ENCODE measurements around the gene IFITM1. TPM values are rescaled to one million over a fixed set of nuclear protein-coding genes. Genes with fewer than 3 reads are reported as not detected.
"Not testable (repeated sequence)": the region's sequence is repeated elsewhere in the genome, so short reads cannot be mapped to it uniquely, and the experiment has no call there.

The IFITM1 gene
- total RNA-seq, 1 experiment from 2014 or later = 216 TPM

- no peaks in the 10 kb centered on the region for H3K27me3 ChIP-seq (ENCODE audit: low read length)
- no peaks in the 10 kb centered on the region for H4K20me1 ChIP-seq (ENCODE audit: insufficient read depth, low read depth, low read length)
- no peaks in the 10 kb centered on the region for H3K36me3 ChIP-seq (ENCODE audit: insufficient read depth, low read length)
- H3K79me2 ChIP-seq (ENCODE audit: low read length) = no peaks in the 10 kb centered on the region
- H3K9ac ChIP-seq (ENCODE audit: low read length) = peak overlapping the region; percentile 50
- H3K9me2 ChIP-seq (replicated peaks; ENCODE audit: insufficient read depth, low read length) = no peaks in the 10 kb centered on the region
- peak overlapping the region; percentile 69; the same call in 1 of the 2 replicates for H2AFZ ChIP-seq (ENCODE audit: low read length)
- peaks cover 12% of the 10 kb centered on the region for H3K4me1 ChIP-seq (ENCODE audit: low read length)
- peak overlapping the region; percentile 47 for H3K4me2 ChIP-seq (ENCODE audit: low read depth, low read length, poor library complexity, severe bottlenecking)
- no peak for DNase-seq
- H3K9me3 ChIP-seq (ENCODE audit: low read length) = no peaks in the 10 kb centered on the region
- H3K27ac ChIP-seq (ENCODE audit: low read length) = no peak overlapping the region
- H3K4me3 ChIP-seq (ENCODE audit: low read length) = no peak overlapping the region
Observed at GRCh38 chr11:326592-326841, 12.7 kb downstream of the IFITM1 start.

GRCh38 chr11:326842-327580 is 13.2 kb downstream of the IFITM1 start:
- H3K9me2 ChIP-seq (replicated peaks; ENCODE audit: insufficient read depth, low read length) = no peaks in the 10 kb centered on the region
- H3K9ac ChIP-seq (ENCODE audit: low read length) = peak overlapping the region; percentile 50
- H2AFZ ChIP-seq (ENCODE audit: low read length) = peak overlapping the region; percentile 69; the same call in 1 of the 2 replicates
- H3K9me3 ChIP-seq (ENCODE audit: low read length) = no peaks in the 10 kb centered on the region
- peaks cover 12% of the 10 kb centered on the region for H3K4me1 ChIP-seq (ENCODE audit: low read length)
- no peaks in the 10 kb centered on the region for H3K36me3 ChIP-seq (ENCODE audit: insufficient read depth, low read length)
- no peaks in the 10 kb centered on the region for H3K79me2 ChIP-seq (ENCODE audit: low read length)
- H4K20me1 ChIP-seq (ENCODE audit: insufficient read depth, low read depth, low read length) = no peaks in the 10 kb centered on the region
- peak; percentile 72 for DNase-seq
- peak overlapping the region; percentile 30; the same call in 1 of the 2 replicates for H3K4me3 ChIP-seq (ENCODE audit: low read length)
- H3K27me3 ChIP-seq (ENCODE audit: low read length) = no peaks in the 10 kb centered on the region
- H3K27ac ChIP-seq (ENCODE audit: low read length) = no peak overlapping the region
- H3K4me2 ChIP-seq (ENCODE audit: low read depth, low read length, poor library complexity, severe bottlenecking) = peak overlapping the region; percentile 47

GRCh38 chr11:327581-327923 is 13.7 kb downstream of the IFITM1 start:
- H3K27ac ChIP-seq (ENCODE audit: low read length) = no peak overlapping the region
- H3K79me2 ChIP-seq (ENCODE audit: low read length) = no peaks in the 10 kb centered on the region
- no peaks in the 10 kb centered on the region for H3K9me3 ChIP-seq (ENCODE audit: low read length)
- peaks cover 12% of the 10 kb centered on the region for H3K4me1 ChIP-seq (ENCODE audit: low read length)
- H2AFZ ChIP-seq (ENCODE audit: low read length) = peak overlapping the region; percentile 69; the same call in 1 of the 2 replicates
- no peaks in the 10 kb centered on the region for H3K36me3 ChIP-seq (ENCODE audit: insufficient read depth, low read length)
- no peaks in the 10 kb centered on the region for H3K9me2 ChIP-seq (replicated peaks; ENCODE audit: insufficient read depth, low read length)
- peak overlapping the region; percentile 50; the same call in 1 of the 2 replicates for H3K9ac ChIP-seq (ENCODE audit: low read length)
- H3K4me3 ChIP-seq (ENCODE audit: low read length) = no peak overlapping the region
- H4K20me1 ChIP-seq (ENCODE audit: insufficient read depth, low read depth, low read length) = no peaks in the 10 kb centered on the region
- DNase-seq = no peak
- H3K4me2 ChIP-seq (ENCODE audit: low read depth, low read length, poor library complexity, severe bottlenecking) = peak overlapping the region; percentile 47
- H3K27me3 ChIP-seq (ENCODE audit: low read length) = no peaks in the 10 kb centered on the region

- H4K20me1 ChIP-seq (ENCODE audit: insufficient read depth, low read depth, low read length) = no peaks in the 10 kb centered on the region
- H3K9me3 ChIP-seq (ENCODE audit: low read length) = no peaks in the 10 kb centered on the region
- no peaks in the 10 kb centered on the region for H3K9me2 ChIP-seq (replicated peaks; ENCODE audit: insufficient read depth, low read length)
- no peaks in the 10 kb centered on the region for H3K36me3 ChIP-seq (ENCODE audit: insufficient read depth, low read length)
- H3K27me3 ChIP-seq (ENCODE audit: low read length) = no peaks in the 10 kb centered on the region
- no peak overlapping the region for H3K9ac ChIP-seq (ENCODE audit: low read length)
- no peak overlapping the region for H3K4me2 ChIP-seq (ENCODE audit: low read depth, low read length, poor library complexity, severe bottlenecking)
- no peak overlapping the region for H3K27ac ChIP-seq (ENCODE audit: low read length)
- peaks cover 12% of the 10 kb centered on the region for H3K4me1 ChIP-seq (ENCODE audit: low read length)
- no peak overlapping the region for H3K4me3 ChIP-seq (ENCODE audit: low read length)
- DNase-seq = no peak
- no peaks in the 10 kb centered on the region for H3K79me2 ChIP-seq (ENCODE audit: low read length)
- H2AFZ ChIP-seq (ENCODE audit: low read length) = no peak overlapping the region
Observed at GRCh38 chr11:328012-328411, 14.2 kb downstream of the IFITM1 start.

GRCh38 chr11:328516-329100 is 14.8 kb downstream of the IFITM1 start:
- DNase-seq; H3K36me3 ChIP-seq (ENCODE audit: insufficient read depth, low read length); H3K9ac ChIP-seq (ENCODE audit: low read length); H3K9me3 ChIP-seq (ENCODE audit: low read length); H3K4me2 ChIP-seq (ENCODE audit: low read depth, low read length, poor library complexity, severe bottlenecking); H3K27me3 ChIP-seq (ENCODE audit: low read length); H4K20me1 ChIP-seq (ENCODE audit: insufficient read depth, low read depth, low read length); H3K27ac ChIP-seq (ENCODE audit: low read length); H3K79me2 ChIP-seq (ENCODE audit: low read length); H2AFZ ChIP-seq (ENCODE audit: low read length); H3K9me2 ChIP-seq (replicated peaks; ENCODE audit: insufficient read depth, low read length); H3K4me3 ChIP-seq (ENCODE audit: low read length): not testable (repeated sequence)
- peaks cover 12% of the 10 kb centered on the region for H3K4me1 ChIP-seq (ENCODE audit: low read length)

- H3K27ac ChIP-seq (ENCODE audit: low read length) = no peak overlapping the region
- H4K20me1 ChIP-seq (ENCODE audit: insufficient read depth, low read depth, low read length) = no peaks in the 10 kb centered on the region
- no peaks in the 10 kb centered on the region for H3K9me2 ChIP-seq (replicated peaks; ENCODE audit: insufficient read depth, low read length)
- DNase-seq = no peak
- no peak overlapping the region for H3K4me3 ChIP-seq (ENCODE audit: low read length)
- H2AFZ ChIP-seq (ENCODE audit: low read length) = no peak overlapping the region
- H3K9me3 ChIP-seq (ENCODE audit: low read length) = no peaks in the 10 kb centered on the region
- peaks cover 12% of the 10 kb centered on the region for H3K4me1 ChIP-seq (ENCODE audit: low read length)
- H3K4me2 ChIP-seq (ENCODE audit: low read depth, low read length, poor library complexity, severe bottlenecking) = no peak overlapping the region
- no peaks in the 10 kb centered on the region for H3K27me3 ChIP-seq (ENCODE audit: low read length)
- H3K36me3 ChIP-seq (ENCODE audit: insufficient read depth, low read length) = no peaks in the 10 kb centered on the region
- no peaks in the 10 kb centered on the region for H3K79me2 ChIP-seq (ENCODE audit: low read length)
- H3K9ac ChIP-seq (ENCODE audit: low read length) = no peak overlapping the region
Observed at GRCh38 chr11:329886-330253, 16.0 kb downstream of the IFITM1 start.

GRCh38 chr11:330307-330693 is 16.5 kb downstream of the IFITM1 start:
- no peak overlapping the region for H3K4me3 ChIP-seq (ENCODE audit: low read length)
- H3K27ac ChIP-seq (ENCODE audit: low read length) = no peak overlapping the region
- H4K20me1 ChIP-seq (ENCODE audit: insufficient read depth, low read depth, low read length) = no peaks in the 10 kb centered on the region
- H3K4me2 ChIP-seq (ENCODE audit: low read depth, low read length, poor library complexity, severe bottlenecking) = no peak overlapping the region
- H3K79me2 ChIP-seq (ENCODE audit: low read length) = no peaks in the 10 kb centered on the region
- DNase-seq = no peak
- no peak overlapping the region for H3K9ac ChIP-seq (ENCODE audit: low read length)
- H3K27me3 ChIP-seq (ENCODE audit: low read length) = no peaks in the 10 kb centered on the region
- no peaks in the 10 kb centered on the region for H3K36me3 ChIP-seq (ENCODE audit: insufficient read depth, low read length)
- H3K9me3 ChIP-seq (ENCODE audit: low read length) = no peaks in the 10 kb centered on the region
- no peak overlapping the region for H2AFZ ChIP-seq (ENCODE audit: low read length)
- peaks cover 12% of the 10 kb centered on the region for H3K4me1 ChIP-seq (ENCODE audit: low read length)
- H3K9me2 ChIP-seq (replicated peaks; ENCODE audit: insufficient read depth, low read length) = no peaks in the 10 kb centered on the region

- H3K36me3 ChIP-seq (ENCODE audit: insufficient read depth, low read length) = no peaks in the 10 kb centered on the region
- no peaks in the 10 kb centered on the region for H3K9me3 ChIP-seq (ENCODE audit: low read length)
- no peak overlapping the region for H3K9ac ChIP-seq (ENCODE audit: low read length)
- H2AFZ ChIP-seq (ENCODE audit: low read length) = no peak overlapping the region
- no peak overlapping the region for H3K4me2 ChIP-seq (ENCODE audit: low read depth, low read length, poor library complexity, severe bottlenecking)
- H3K9me2 ChIP-seq (replicated peaks; ENCODE audit: insufficient read depth, low read length) = no peaks in the 10 kb centered on the region
- H4K20me1 ChIP-seq (ENCODE audit: insufficient read depth, low read depth, low read length) = no peaks in the 10 kb centered on the region
- no peak for DNase-seq
- no peaks in the 10 kb centered on the region for H3K79me2 ChIP-seq (ENCODE audit: low read length)
- no peak overlapping the region for H3K27ac ChIP-seq (ENCODE audit: low read length)
- no peaks in the 10 kb centered on the region for H3K27me3 ChIP-seq (ENCODE audit: low read length)
- H3K4me3 ChIP-seq (ENCODE audit: low read length) = no peak overlapping the region
- H3K4me1 ChIP-seq (ENCODE audit: low read length) = peaks cover 12% of the 10 kb centered on the region
Observed at GRCh38 chr11:330694-331357, 17.0 kb downstream of the IFITM1 start.

Measured in Karpas-422 (cell line).